Measurements from ENCODE around the gene ARMC7. TPM values are rescaled to one million over a fixed set of nuclear protein-coding genes. Genes with fewer than 3 reads are reported as not detected.

ARMC7 gene
- total and polyA plus RNA-seq, 2 of the 13 experiments (the other 11 are each of a cell fraction or from before 2014, with no cell fraction given) = 3.9 to 4.2 TPM

DNA sequence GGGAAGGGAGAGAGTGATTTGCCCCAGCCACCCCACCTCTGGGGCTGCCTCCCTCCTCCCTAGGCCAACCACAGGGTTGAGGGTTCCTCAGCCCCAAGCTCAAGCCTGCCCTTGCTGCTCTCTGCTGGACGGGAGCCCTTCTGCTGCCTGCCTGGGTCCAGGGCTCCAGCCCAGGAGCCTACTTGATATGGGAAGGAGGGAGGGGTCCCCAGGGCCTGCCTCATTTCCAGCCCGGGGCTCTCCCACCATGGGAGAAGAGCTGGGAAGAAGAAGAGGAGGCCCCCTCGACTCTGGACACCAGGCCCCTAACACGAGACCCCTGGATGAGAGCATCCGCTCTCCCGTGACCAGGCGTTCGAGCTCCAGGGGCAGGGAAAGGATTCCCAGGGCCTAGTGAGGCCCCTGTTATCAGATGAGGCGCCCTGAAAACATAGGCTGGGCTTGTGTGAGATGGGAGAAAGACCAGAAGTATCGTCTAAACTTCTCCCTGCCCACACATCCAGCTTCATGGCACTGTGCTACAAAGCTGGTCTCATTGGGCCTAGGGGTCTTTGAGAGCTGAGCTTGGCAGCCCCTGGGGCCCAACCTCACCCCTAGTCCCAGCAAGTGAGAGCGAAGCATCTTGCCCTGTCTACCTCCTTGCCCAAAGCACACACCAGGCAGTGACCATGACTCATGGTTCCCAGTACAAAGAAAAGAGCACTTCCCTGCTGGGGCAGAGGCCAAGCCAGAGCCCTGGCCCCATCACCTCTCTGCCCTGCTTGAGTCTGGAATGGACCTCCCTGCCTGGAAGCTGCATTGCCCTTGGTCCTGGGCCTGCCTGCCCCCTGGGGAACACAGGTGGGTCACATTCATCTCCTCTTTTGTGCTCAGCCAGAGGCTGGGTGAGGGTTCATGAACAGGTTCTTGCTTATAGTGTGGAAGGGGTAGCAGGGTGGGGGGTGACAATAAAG lies 21.0 kb upstream of the ARMC7 start (continued):
- TF ChIP-seq, protein P1, sequence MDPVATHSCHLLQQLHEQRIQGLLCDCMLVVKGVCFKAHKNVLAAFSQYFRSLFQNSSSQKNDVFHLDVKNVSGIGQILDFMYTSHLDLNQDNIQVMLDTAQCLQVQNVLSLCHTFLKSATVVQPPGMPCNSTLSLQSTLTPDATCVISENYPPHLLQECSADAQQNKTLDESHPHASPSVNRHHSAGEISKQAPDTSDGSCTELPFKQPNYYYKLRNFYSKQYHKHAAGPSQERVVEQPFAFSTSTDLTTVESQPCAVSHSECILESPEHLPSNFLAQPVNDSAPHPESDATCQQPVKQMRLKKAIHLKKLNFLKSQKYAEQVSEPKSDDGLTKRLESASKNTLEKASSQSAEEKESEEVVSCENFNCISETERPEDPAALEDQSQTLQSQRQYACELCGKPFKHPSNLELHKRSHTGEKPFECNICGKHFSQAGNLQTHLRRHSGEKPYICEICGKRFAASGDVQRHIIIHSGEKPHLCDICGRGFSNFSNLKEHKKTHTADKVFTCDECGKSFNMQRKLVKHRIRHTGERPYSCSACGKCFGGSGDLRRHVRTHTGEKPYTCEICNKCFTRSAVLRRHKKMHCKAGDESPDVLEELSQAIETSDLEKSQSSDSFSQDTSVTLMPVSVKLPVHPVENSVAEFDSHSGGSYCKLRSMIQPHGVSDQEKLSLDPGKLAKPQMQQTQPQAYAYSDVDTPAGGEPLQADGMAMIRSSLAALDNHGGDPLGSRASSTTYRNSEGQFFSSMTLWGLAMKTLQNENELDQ (CRISPR knock-in tag; IDR thresholded peaks at IDR 0.05; ENCODE audit: borderline replicate concordance) = no peak
- 0 out of 2 replicates have a peak, but pooled peaks have one; percentile 18 for TF ChIP-seq GATA4 (IDR thresholded peaks at IDR 0.05; ENCODE audit: borderline replicate concordance, low read depth)
- TF ChIP-seq, protein P2, sequence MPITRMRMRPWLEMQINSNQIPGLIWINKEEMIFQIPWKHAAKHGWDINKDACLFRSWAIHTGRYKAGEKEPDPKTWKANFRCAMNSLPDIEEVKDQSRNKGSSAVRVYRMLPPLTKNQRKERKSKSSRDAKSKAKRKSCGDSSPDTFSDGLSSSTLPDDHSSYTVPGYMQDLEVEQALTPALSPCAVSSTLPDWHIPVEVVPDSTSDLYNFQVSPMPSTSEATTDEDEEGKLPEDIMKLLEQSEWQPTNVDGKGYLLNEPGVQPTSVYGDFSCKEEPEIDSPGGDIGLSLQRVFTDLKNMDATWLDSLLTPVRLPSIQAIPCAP (CRISPR knock-in tag; IDR thresholded peaks at IDR 0.05; ENCODE audit: low read depth) = no peak
- TF ChIP-seq, protein P3, sequence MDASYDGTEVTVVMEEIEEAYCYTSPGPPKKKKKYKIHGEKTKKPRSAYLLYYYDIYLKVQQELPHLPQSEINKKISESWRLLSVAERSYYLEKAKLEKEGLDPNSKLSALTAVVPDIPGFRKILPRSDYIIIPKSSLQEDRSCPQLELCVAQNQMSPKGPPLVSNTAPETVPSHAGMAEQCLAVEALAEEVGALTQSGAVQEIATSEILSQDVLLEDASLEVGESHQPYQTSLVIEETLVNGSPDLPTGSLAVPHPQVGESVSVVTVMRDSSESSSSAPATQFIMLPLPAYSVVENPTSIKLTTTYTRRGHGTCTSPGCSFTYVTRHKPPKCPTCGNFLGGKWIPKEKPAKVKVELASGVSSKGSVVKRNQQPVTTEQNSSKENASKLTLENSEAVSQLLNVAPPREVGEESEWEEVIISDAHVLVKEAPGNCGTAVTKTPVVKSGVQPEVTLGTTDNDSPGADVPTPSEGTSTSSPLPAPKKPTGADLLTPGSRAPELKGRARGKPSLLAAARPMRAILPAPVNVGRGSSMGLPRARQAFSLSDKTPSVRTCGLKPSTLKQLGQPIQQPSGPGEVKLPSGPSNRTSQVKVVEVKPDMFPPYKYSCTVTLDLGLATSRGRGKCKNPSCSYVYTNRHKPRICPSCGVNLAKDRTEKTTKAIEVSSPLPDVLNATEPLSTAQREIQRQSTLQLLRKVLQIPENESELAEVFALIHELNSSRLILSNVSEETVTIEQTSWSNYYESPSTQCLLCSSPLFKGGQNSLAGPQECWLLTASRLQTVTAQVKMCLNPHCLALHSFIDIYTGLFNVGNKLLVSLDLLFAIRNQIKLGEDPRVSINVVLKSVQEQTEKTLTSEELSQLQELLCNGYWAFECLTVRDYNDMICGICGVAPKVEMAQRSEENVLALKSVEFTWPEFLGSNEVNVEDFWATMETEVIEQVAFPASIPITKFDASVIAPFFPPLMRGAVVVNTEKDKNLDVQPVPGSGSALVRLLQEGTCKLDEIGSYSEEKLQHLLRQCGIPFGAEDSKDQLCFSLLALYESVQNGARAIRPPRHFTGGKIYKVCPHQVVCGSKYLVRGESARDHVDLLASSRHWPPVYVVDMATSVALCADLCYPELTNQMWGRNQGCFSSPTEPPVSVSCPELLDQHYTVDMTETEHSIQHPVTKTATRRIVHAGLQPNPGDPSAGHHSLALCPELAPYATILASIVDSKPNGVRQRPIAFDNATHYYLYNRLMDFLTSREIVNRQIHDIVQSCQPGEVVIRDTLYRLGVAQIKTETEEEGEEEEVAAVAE (CRISPR knock-in tag; IDR thresholded peaks at IDR 0.05; ENCODE audit: borderline replicate concordance) = peak; percentile 79; the same call in 1 of the 2 replicates
- TF ChIP-seq SOX6 (IDR thresholded peaks at IDR 0.05) = no peak
- TF ChIP-seq SOX6 (CRISPR knock-in tag; IDR thresholded peaks at IDR 0.05) = peak; percentile 14
- 0 out of 2 replicates have a peak, but pooled peaks have one; percentile 27 for TF ChIP-seq EED (CRISPR knock-in tag; IDR thresholded peaks at IDR 0.05)
- TF ChIP-seq ZNF547 (CRISPR knock-in tag; IDR thresholded peaks at IDR 0.05) = peak; percentile 49; the same call in 1 of the 2 replicates
- TF ChIP-seq, protein P4, sequence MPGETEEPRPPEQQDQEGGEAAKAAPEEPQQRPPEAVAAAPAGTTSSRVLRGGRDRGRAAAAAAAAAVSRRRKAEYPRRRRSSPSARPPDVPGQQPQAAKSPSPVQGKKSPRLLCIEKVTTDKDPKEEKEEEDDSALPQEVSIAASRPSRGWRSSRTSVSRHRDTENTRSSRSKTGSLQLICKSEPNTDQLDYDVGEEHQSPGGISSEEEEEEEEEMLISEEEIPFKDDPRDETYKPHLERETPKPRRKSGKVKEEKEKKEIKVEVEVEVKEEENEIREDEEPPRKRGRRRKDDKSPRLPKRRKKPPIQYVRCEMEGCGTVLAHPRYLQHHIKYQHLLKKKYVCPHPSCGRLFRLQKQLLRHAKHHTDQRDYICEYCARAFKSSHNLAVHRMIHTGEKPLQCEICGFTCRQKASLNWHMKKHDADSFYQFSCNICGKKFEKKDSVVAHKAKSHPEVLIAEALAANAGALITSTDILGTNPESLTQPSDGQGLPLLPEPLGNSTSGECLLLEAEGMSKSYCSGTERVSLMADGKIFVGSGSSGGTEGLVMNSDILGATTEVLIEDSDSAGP (CRISPR knock-in tag; IDR thresholded peaks at IDR 0.05; ENCODE audit: borderline replicate concordance) = peak; percentile 30; the same call in 1 of the 2 replicates
- peak; percentile 86; the same call in 1 of the 2 replicates for TF ChIP-seq JUN (CRISPR knock-in tag; IDR thresholded peaks at IDR 0.05)
- TF ChIP-seq ZNF468 (CRISPR knock-in tag; IDR thresholded peaks at IDR 0.05) = no peak
- TF ChIP-seq ZNF883 (CRISPR knock-in tag; IDR thresholded peaks at IDR 0.05; ENCODE audit: not compliant biosample characterization) = peak; percentile 51
- TF ChIP-seq, protein P5, sequence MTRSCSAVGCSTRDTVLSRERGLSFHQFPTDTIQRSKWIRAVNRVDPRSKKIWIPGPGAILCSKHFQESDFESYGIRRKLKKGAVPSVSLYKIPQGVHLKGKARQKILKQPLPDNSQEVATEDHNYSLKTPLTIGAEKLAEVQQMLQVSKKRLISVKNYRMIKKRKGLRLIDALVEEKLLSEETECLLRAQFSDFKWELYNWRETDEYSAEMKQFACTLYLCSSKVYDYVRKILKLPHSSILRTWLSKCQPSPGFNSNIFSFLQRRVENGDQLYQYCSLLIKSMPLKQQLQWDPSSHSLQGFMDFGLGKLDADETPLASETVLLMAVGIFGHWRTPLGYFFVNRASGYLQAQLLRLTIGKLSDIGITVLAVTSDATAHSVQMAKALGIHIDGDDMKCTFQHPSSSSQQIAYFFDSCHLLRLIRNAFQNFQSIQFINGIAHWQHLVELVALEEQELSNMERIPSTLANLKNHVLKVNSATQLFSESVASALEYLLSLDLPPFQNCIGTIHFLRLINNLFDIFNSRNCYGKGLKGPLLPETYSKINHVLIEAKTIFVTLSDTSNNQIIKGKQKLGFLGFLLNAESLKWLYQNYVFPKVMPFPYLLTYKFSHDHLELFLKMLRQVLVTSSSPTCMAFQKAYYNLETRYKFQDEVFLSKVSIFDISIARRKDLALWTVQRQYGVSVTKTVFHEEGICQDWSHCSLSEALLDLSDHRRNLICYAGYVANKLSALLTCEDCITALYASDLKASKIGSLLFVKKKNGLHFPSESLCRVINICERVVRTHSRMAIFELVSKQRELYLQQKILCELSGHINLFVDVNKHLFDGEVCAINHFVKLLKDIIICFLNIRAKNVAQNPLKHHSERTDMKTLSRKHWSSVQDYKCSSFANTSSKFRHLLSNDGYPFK (CRISPR knock-in tag; IDR thresholded peaks at IDR 0.05; ENCODE audit: borderline replicate concordance) = 0 out of 2 replicates have a peak, but pooled peaks have one; percentile 32
- TF ChIP-seq SAP130 (CRISPR knock-in tag; IDR thresholded peaks at IDR 0.05; ENCODE audit: low read depth) = peak; percentile 84
- no peak for TF ChIP-seq ZNF232 (CRISPR knock-in tag; IDR thresholded peaks at IDR 0.05; ENCODE audit: borderline replicate concordance)
